Uterus (tissue), 4 donors: ENCODE data around the gene EVC2. TPM values are rescaled to one million over a fixed set of nuclear protein-coding genes. Genes with fewer than 3 reads are reported as not detected.

Source experiments
- DNase-seq, 2 donors: peaks; one replicate each; pipeline ENCODE4 v3.0.0-alpha.2; 2019 to 2020
- H3K27ac ChIP-seq, 2 donors: fragments of 200-600 bp; sonication (generic); 1 replicate in 1 of 2; 2 replicates in 1 of 2; pipeline ENCODE4 v1.5.1; 2016 to 2018
- H3K27me3 ChIP-seq, 2 donors: fragments of 200-600 bp; sonication (generic); one replicate each; pipeline ENCODE4 v1.5.1; 2018 to 2019; ENCODE audit warnings: control low read depth in 1 of 2
- H3K36me3 ChIP-seq, 2 donors: fragments of 200-600 bp; sonication (generic); one replicate each; pipeline ENCODE4 v1.5.1; 2019; ENCODE audit warnings: control low read depth in 1 of 2
- H3K4me1 ChIP-seq, 2 donors: fragments of 200-600 bp; sonication (generic); one replicate each; pipeline ENCODE4 v1.5.1; 2018 to 2019; ENCODE audit warnings: control low read depth in 1 of 2
- H3K4me3 ChIP-seq, 2 donors: fragments of 200-600 bp; sonication (generic); 1 replicate in 1 of 2; 2 replicates in 1 of 2; pipeline ENCODE4 v1.5.1; 2018 to 2019; ENCODE audit warnings: mild to moderate bottlenecking in 1 of 2
- H3K9me3 ChIP-seq, 2 donors: fragments of 200-600 bp; sonication (generic); one replicate each; pipeline ENCODE4 v1.5.1; 2019; ENCODE audit warnings: control low read depth in 1 of 2
- POLR2A ChIP-seq, 2 donors: fragments of 450-650 bp; IDR thresholded peaks; one replicate each; pipeline ENCODE4 v1.6.1; 2016; ENCODE audit warnings: antibody characterized with exemption in 2 of 2, mild to moderate bottlenecking in 1 of 2, moderate library complexity in 1 of 2
- intact Hi-C: fragments of 100-400 bp; cut with DNase I; formaldehyde crosslinking; loops from one replicate; pipeline ENCODE4 v1.15.1; 2023; ENCODE audit warnings: low total_unique reads
- total RNA-seq, 4 donors: library from RNA; depleted of rRNA in 3 of 4; stranded (reverse); fragments of >200 nt in 3 of 4; gene quantifications; one replicate each; pipeline versions ENCODE4 v1.1.0 to v1.2.4, GENCODE V29; 2014 to 2023
- TF ChIP-seq, protein P1 (sequence below), 4 experiments: fragments of 200-600 bp in 2 of 4; fragments of 450-650 bp in 2 of 4; sonication (generic) in 2 of 4; IDR thresholded peaks; one replicate each; pipeline ENCODE4 v1.5.1; 2016 to 2019; ENCODE audit warnings: antibody characterized with exemption in 4 of 4, mild to moderate bottlenecking in 2 of 4, moderate library complexity in 1 of 4
- donor health status: DM: yes; HTN: yes; CAD: no.

The EVC2 gene
- total RNA-seq, 4 donors from 2014 or later, result 5.6 to 21.8 (median 14.8) TPM

DNA sequence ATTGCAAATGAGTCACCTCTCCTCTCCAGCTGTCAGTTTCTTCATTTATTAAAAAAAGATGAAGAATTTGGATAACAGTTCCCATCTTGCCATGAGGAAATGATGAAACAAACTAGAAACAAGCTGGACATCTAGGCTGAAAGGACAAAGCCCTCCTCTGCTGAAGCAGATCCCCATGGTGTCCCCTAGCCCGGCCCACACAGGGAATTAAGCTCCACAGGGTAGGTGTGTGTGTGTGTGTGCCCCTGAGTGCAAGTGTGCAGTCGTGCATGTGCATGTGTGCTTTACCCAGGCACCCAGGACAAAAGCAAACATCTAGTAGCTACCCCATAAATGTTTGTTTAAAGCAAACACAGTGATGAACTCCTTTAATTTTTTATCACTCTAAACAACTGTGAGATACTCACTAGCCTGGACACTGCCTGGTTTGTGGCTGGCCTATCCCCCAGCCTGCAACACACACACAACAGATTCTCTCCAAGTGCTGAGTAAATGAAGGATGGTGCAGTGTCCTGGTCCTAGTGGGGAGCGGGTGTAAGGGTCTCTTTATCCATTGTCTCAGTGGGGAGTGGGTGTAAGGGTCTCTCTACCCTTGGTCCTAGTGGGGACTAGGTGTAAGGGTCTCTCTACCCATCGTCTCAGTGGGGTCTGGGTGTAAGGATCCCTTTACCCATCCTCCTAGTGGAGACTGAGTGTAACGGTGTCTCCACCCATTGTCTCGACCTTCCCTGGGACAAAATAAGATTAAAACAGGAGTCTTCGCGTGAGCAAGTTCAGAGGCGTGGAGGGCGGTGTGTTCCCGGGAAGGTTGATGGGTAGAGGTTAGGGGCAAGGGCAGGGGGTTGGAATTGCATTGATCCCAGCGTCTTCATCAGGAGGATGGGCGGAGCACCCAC, 2.0 kb upstream of the EVC2 start:
- H3K4me1 ChIP-seq, result peaks cover 8 to 19% of the 10 kb centered on the region in 2 donors
- no peaks in the 10 kb centered on the region for H3K36me3 ChIP-seq
- no peak for DNase-seq
- intact Hi-C loops, result no loop called here
- TF ChIP-seq POLR2A (IDR thresholded peaks at IDR 0.05), result no peak
- TF ChIP-seq, protein P1, sequence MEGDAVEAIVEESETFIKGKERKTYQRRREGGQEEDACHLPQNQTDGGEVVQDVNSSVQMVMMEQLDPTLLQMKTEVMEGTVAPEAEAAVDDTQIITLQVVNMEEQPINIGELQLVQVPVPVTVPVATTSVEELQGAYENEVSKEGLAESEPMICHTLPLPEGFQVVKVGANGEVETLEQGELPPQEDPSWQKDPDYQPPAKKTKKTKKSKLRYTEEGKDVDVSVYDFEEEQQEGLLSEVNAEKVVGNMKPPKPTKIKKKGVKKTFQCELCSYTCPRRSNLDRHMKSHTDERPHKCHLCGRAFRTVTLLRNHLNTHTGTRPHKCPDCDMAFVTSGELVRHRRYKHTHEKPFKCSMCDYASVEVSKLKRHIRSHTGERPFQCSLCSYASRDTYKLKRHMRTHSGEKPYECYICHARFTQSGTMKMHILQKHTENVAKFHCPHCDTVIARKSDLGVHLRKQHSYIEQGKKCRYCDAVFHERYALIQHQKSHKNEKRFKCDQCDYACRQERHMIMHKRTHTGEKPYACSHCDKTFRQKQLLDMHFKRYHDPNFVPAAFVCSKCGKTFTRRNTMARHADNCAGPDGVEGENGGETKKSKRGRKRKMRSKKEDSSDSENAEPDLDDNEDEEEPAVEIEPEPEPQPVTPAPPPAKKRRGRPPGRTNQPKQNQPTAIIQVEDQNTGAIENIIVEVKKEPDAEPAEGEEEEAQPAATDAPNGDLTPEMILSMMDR (IDR thresholded peaks at IDR 0.05), result peak in 2 of 4 experiments; percentile 33 to 44
- peaks cover 0 to 4% of the 10 kb centered on the region in 2 donors for H3K9me3 ChIP-seq
- peak overlapping the region; percentile 84 to 90 for H3K27ac ChIP-seq
- H3K27me3 ChIP-seq, result no peaks in the 10 kb centered on the region
- H3K4me3 ChIP-seq, result peak overlapping the region; percentile 53 to 55

DNA sequence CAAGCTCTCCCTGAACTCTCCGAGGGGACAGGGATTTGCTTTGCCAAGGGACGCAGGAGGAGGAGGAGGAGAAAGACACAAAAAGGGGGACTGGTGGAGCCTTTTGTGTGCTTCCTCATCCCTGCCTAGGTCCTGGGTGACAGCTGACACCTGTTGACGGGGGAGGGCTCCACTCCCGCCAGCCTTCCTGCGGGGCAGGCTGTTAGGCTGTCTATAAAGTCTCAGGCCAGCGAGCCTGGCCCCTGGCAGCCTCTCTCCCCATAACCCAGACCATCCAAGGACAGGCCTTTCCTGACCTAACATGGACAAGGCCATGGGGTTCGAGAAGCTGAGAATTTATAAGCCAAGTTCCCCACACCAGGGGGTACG, 832 bp upstream of the EVC2 start:
- TF ChIP-seq, protein P1 (IDR thresholded peaks at IDR 0.05), result no peak
- TF ChIP-seq POLR2A (IDR thresholded peaks at IDR 0.05), result no peak
- no peaks in the 10 kb centered on the region for H3K36me3 ChIP-seq
- intact Hi-C loops, result no loop called here
- no peaks in the 10 kb centered on the region for H3K9me3 ChIP-seq
- no peak for DNase-seq
- peak overlapping the region in 1 of 2 donors; percentile 82 for H3K4me3 ChIP-seq
- H3K27me3 ChIP-seq, result no peaks in the 10 kb centered on the region
- peak overlapping the region; percentile 90 to 91 for H3K27ac ChIP-seq
- peaks cover 8 to 19% of the 10 kb centered on the region in 2 donors for H3K4me1 ChIP-seq

DNA sequence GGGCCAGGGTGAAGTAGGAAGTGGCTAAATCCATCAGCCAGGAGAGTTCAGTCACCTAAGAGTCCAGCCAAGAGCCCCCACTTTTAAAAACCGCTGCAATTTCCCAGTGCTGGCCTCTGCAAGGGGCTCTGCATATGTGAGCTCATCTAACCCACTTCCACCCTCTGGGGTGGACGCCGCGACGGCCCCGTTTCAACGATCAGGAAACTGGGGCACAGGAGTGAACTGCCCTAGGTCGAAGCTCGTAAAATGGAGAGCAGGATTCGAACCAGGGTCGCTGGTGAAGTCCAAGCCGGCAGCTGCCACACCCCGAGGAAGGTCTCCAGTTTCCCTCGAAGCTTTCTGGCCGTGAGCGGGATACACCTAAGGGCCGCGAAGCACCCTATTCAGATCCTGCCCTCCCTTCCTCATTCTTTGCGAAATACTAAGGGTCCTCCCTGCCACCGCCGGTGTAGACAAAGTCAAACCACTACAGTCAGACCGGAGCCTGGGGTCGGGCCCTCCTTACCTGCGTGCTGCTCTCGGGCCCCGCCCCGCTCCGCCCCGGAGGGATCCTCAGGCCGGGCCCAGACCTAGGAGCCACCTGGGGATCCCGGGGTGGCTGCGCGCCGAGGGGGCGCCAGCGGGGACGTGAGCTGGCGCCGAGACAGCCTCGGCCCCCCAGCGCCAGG, 446 bp downstream of the EVC2 start:
- intact Hi-C loops, result no loop called here
- TF ChIP-seq, protein P1 (IDR thresholded peaks at IDR 0.05), result no peak
- Histone ChIP-seq H3K27me3 (no peaks in the 10 kb centered on the region), H3K4me1 (peaks cover 8 to 19% of the 10 kb centered on the region in 2 donors), H3K9me3 (no peaks in the 10 kb centered on the region), H3K4me3 (peak overlapping the region; percentile 53 to 82), H3K27ac (peak overlapping the region; percentile 90 to 91), H3K36me3 (no peaks in the 10 kb centered on the region)
- DNase-seq, result no peak

DNA sequence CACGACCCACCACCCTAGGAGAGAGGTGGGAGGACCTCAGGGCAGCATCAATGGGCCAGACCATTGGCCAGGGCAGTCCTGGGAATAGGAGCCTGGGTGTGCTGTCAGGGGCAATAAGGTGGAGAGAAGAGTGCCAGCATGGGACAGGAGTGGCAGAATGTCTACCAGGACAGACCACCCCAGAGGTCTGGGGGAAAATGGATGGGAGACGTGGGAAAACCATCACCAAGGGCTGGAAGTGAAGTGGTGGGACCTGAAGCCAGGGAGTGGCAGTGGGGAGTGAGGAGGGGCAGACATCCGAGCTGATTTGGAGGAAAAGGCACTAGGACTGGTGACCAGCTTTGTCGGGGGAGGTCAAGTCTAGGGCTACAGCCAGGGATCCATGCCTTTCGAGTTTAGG, 993 bp downstream of the EVC2 start:
- intact Hi-C loops, result no loop called here
- H3K9me3 ChIP-seq, result no peaks in the 10 kb centered on the region
- peak overlapping the region; percentile 53 to 82 for H3K4me3 ChIP-seq
- no peaks in the 10 kb centered on the region for H3K27me3 ChIP-seq
- no peak for DNase-seq
- peak overlapping the region; percentile 90 to 91 for H3K27ac ChIP-seq
- TF ChIP-seq, protein P1 (IDR thresholded peaks at IDR 0.05), result no peak
- no peak for TF ChIP-seq POLR2A (IDR thresholded peaks at IDR 0.05)
- no peaks in the 10 kb centered on the region for H3K36me3 ChIP-seq
- H3K4me1 ChIP-seq, result peaks cover 8 to 17% of the 10 kb centered on the region in 2 donors
